HG02938 (cell line): Measurements from ENCODE around the gene DAB1.

Source experiments
- ATAC-seq: cut with Tn5 transposase; IDR thresholded peaks from one replicate; pipeline ENCODE4 v1.9.1; 2021; ENCODE audit warnings: mild to moderate bottlenecking, moderate library complexity; ENCODE audit not compliant: unreplicated experiment

The DAB1 gene

DNA sequence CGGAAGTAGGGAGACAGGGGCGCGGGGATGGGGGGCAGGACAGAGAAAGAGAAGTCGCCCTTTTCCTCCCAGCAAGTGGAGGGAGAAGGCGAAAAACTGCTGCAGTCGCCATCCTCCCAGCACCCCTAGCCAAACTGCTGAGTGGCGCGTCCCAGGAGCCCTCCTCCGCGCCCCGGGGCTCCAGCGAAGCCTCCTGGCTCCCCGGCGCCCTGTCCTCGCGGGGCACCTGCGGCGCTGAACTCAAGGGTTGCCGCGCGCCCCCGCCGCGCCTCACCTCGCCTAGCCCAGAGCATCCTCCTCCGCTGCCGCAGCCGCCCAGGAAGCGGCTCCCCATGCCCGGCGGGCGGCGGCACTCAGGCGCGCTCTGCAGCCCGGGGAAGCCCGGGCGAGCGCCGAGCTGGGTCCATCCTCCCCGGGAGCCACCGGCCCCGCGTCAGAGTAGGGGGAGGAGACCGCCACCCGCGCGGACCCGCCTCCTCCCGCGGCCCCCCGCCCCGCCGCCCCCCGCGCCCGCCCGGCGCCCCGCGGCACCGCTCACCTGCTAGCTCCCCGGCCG is at the start of gene DAB1:
DAB1 (minus strand) TSS at position 405 of the 556 bp plus-strand sequence. CDS start 133,030 bp downstream, outside the sequence.
- no peak for ATAC-seq

DNA sequence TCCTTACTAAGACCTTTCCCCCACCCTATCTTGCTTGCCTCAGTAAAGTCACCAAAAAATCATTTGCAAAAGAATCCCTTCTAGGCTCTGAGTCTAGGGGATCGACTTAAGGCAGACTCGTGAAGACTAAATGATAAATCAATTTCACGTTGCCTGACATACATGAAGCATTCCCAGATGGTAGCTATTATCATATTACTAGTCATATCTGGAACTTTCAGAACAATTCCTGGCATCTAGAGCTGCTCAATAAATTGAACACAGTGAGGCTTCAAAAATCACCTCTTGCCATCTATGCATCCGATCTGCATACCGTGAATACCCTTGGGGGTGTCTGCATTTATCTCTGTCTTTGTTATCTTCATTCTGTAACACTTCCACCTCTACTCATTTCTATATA is 49.6 kb upstream of the DAB1 start:
- ATAC-seq: no peak

DNA sequence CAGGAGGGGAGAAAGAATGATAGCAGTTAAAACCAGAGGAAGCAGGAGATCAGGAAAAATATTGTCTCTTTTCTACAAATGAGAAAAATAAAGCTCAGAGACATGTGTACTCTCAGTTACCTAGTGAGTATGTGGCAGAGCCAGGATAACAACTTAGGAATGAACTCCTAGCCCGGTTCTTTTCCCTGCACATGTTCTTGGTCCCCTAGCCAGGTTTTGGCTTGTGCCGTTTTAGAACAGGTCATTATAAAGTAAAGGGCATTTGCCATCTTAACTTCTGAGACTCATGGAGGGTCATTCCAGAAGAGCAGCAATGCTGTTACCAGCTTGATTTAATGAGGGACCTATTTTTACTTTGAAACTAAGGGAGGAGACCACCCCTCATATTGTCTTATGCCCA is 48.1 kb upstream of the DAB1 start:
- ATAC-seq: no peak

DNA sequence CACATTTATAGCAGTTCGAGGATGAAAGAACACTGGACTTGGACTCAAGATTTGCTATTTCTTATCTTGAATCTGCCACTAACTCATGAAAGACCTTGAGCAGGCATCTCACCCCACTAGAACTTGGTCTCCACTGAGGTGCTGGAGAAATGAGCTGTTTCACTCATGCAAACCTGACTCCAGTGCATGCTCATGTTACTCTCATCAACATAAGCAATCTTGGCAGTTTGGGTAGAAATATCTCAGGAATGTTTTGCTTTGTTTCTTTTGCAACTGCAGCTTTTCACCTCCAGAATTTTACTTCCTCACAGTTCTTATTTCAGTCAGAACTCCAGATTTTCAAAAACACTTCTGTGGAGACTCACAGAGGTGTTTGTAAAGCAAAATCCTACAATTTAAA is 46.2 kb upstream of the DAB1 start:
- ATAC-seq: no peak

DNA sequence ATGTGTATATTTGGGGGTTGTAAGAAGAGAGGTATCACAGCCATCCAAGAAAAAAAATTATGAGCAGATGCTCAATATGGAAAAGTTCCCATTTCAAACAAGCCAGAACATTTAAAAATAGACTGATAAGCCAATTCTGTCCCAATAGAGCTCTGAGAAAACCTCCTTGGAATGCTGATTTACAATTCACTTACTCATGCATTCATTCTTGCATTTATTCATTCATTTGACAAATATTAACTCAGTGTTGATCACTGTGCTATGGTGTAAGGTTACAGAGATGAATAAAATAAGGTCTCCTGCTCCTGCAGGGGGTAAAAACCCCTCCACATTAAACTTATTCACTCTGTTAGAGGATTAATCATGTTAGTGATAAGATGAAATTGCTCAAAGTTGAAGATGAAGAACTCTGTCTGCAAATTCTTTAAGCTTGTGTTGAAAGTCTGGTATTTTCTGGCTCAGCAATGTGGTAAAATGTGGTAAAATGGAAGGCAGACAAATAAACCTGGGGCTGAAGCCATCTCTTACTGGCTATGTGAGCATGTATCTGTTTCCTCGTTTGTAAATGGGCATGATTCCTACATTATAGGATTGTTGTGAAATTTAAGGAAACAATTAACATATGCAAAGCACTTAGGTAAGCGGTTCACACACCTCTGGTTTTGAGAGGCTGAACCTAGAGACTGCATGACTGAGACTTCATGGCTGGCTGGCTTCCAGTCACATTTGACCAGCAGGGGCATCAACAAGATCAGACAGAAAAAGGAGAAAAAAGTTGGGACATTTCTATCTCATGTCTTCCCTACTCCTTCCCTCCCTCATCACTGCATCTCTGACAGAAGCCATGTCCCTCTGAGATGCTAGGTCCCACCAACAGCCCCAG is 45.0 kb upstream of the DAB1 start:
- no peak for ATAC-seq

DNA sequence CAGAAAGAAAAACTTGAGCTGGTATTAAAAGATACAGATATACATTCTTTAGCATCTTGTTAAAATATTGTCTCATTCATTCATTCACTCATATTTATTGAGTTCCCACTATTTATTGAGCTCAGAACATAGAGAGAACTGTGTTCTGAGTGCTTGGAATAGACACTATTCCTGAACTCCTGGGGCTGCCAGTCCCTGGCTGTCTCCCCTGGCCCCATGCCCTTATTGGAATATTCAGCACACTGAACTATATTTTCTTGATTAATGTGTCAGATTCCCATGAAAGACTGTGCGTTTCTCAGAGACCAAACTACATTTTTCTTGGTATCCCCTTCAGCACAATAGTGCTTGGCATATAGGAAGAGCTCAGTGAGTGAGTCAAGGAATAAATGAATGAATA is 44.0 kb upstream of the DAB1 start:
- ATAC-seq: no peak

DNA sequence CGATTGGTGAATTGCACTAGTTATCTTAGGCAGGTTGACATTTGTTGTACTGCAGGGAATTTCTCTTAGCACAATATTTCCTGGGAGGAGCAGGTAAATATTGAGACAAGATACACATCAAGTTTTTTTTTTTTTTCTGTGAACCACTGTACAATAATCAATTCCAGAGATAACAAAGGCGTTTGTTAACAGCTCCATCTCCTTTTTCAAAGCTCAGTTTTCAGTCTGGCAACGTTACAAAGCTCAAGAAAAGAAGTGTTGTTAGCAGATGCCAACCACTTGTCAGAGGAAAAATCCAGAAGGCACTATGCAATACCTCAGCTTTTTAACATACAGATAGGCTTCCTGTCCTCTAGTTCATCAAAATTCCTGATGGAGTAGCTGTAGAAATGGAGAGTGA is 40.9 kb upstream of the DAB1 start:
- no peak for ATAC-seq

DNA sequence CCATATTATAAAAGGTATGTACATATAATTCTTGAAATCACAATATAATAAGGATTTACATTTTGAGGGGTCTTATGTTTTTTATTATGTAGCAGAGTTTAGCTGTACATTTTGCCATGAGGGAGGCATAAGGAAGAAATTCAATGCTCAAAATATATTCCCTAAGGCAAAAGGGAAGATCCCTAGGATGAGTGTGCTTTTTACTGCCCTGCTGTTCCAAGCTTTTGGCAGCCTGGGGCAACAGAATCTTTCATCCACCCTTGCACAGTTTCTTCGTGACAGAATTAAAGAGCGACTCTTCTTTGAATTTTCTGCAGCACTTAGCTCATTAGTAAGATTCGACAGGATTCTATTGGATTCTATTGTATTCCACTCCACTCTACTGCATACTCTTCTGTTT is 39.5 kb upstream of the DAB1 start:
- no peak for ATAC-seq

DNA sequence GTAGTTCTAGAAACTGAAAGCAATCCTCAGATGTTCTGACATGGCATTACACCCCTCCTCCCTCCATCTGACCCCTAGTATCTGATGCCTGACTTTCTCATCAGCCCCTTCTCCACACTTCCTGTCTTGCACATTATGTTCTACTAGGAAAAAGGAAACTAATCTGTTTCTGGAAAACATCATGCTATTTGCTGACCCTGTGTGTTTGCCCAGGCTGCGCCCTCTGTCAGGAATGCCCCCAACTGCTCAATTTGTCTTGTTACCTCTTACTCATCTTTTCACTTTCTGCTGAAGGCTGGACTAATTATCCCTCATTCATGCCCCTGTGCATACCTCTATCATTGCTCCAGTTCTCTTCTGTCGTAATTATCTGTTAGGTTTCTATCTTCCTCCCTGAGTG is 37.5 kb upstream of the DAB1 start:
- no peak for ATAC-seq

DNA sequence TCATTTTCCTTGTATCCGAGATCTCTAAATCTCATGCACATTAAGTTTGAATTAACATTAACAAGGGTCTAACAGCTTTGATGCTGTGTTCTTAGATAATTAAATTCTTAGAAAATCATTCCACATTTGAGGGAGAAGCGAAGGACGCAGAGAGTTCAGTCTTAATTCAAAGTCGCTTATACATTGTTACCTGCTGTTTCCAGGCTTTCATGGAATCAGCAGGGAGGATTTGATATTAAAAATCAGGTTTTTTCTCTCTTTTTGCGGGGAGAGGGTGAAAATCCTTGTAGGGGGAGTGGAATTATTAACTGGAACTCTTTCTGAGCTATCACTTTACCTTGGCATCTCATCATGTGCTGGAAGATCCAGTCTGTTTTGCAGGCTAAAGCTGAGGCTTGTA is 27.7 kb upstream of the DAB1 start:
- no peak for ATAC-seq

DNA sequence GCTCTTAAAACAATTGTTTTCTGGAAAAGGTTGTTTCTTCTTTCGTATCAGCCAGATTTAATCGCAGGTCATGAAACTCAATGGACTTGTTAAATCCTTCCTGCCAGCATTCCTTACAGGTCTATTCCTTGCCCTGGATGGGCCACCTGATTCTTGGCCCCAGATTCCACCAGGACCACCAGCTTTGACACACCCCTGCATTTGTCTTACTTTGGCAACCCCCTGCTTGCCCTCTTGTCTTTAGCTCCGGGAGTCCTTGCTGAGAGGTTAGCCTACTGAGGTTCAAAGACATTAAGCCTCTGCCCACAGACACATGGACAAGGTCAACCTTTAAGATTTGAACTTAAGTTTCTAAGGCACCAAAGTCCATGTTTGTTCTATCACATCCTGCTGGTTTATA is 27.1 kb upstream of the DAB1 start:
- no peak for ATAC-seq

DNA sequence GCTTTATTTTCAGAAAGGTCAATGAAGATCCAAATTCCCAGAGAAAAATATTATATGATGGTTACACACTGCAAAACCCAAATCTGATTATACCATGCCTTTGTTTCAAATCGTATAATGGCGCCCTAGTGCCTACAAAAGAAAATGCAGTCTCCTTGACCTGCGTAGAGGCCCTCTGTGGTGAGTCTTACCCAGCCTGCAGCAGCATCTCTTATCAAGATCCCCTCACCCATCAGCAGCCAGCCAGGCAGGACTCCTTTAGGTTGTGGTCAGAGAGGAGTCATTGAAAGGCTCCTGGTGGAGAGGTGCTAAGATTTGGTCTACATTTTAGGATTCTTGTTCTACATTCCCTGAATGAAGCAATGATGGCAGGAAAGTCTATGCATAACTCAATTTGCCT is 23.7 kb upstream of the DAB1 start:
- ATAC-seq: no peak

DNA sequence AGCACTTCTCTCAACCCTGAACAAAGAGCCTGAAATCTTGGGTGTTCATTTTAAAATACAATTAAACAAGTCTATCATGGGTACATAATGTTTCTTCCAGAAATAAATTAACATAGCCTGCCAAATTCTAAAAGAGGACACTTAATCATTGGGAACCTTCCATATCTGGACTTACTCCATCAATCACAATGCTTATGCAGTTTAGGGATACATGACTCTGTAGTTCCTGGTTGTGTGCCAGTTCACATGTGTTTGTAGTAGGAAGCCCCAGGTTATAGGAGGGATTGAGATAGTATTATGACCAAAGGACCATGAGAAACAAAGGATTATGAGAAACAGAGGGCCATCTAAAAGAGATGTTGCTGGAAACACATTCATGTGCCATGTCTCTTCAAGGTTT is 19.1 kb upstream of the DAB1 start:
- no peak for ATAC-seq

DNA sequence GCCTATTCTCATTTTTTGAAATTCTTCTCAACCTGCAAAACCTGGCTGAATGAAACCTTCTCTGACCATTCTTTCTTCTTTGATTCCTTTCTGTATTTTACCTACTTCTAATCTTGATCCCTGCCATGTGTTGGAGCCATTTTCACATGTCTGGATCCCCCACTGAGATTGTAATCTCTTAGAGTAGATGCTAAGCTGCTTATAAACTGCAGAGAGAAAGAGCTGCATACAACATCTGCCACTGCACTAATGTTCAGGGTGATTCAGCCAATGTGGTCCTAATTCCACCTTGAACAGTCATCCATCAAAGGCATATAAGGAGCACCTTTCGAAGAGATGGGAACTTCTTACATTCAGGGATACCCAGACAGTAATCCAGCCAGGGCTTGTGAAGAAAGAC is 16.2 kb upstream of the DAB1 start:
- ATAC-seq: no peak

DNA sequence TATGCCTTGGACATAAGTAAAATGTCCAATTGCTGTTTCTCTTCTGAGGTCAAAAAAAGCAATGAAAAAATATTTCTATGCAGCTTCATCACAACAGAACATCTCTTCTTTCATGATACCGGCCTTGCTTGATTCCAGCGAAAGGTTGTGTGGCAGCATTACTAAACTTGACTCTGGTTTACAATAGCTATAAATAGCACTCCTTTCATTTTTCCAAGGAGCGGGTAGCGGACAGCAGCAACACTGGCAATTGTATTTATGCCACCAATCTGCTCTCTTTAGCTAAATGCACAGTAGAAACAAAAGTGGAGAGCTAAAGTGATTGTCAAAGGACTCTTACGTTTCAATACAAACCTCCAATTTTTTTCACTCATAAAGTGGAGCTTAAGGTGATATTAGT is 7.5 kb upstream of the DAB1 start:
- ATAC-seq: no peak

DNA sequence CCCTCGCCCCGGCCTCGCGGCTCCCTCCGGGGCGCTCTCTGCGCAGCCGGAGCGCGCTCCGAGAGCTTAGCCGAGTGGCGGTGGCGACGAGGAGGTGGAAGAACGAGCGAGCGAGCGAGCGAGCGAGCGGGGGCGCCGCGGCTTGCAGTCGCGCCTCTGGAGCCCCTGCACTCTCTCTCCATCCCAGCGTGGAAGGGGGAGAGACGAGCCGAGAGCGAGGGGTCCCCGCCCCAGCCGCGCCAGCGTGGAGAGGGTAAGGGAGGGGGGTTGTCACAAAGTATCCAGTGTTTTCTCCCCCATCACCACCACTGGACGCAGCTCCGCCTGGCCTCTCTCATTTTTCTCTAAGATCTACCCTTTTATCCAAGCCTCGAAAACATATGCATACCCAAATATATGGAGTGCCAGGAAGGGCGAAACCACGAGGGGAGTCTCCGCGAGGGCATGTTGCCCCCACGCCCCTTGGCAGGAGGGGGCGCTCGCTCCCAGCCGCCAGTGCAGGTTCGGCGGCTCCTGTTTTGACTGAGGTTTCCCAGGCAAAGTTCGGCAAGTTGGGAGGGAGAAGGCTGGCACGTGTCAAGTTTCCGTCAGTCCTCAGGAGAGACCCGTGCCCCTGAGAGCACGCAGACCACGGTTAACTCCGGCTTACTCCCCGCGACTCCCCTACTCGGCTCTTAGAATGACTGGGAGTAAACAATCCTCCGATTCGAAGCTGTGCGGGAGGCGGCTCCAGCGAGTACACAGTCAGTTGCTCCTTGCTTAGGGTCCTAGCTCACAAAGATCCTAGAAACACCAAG is 569 bp upstream of the DAB1 start:
- no peak for ATAC-seq

DNA sequence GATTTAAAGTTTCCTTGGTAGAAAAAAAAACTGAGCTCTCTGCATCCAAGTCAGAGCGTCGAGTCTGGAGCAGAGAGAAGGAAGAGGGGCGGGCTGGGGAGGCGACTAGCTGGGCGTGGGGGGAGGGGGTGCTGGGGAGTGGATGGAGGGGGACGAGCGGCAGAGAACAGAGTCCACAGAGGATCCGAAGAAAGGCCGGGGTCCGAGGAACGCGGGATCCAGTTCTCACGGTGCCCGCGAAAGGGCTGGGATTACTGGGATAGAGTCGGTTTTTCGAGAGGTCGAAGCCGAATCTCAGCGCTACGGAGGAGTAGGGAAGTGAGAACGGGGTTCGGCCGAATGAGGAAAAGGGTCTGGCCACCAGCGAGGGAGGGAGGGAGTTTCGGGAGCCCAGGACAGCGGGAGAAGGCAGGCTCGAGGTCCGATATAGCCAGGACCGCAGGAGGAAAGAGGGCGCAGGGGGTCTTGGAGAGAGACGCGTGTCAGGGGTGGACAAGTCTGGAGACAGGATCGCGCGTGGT is 665 bp downstream of the DAB1 start:
- no peak for ATAC-seq

DNA sequence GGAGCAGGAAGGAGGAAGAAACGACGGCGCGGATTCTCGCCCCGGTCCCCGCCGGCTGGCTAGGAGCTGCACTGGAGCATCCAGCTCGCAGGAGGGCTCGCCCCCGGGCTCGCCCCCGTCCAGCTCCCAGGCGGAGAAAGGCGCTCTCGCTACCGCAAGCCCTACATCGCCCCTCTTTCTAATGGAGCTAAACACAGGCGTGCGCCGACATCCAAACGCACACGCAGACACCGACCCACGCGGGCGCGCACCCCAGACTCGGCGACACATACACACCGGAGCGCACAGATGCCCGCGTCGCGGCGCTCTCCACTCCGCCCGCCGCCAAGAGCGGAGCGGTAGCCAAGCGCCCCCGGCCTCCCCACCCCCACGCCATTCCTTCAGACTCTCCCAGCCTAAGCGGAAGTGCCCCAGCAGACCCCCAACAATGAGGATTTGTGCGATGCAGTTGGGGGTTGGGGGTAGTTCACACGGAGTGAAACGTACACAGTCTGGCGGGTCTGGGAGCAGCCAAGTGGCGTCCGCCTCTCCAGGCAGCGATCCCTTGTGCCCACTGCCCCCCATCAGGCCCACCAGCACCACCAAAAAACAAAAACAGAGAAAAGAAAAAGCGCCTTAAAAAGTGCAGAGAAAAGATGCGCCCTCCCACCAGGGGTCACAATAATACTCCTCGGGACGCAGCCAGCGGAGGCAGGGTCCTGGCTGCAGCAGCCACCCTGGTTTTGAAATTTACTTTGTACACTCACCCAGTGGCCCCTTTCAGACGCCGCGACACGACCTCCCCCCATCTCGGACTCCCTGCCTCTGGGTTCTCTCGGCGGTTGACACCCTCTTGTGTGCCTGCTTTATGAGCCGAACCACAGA is 1.4 kb downstream of the DAB1 start:
- no peak for ATAC-seq

DNA sequence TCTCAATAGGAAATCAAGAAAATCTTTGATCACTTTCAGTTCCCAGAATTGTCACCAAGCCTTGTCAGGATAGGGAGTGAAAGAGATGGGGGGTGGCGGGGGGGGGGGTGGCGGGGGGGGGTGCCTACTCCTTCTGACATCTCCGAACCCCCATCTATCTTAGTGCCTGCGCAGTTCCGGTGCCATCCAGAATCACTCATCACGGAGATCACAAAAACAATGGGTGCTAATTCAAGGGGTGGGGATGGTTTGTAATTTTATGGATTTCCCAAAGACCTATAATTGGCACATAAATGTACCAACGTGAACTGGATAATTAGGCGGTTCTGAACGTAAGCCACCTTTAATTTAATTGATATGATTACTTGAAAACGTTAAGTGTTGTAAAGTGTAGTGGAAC is 2.1 kb downstream of the DAB1 start:
- ATAC-seq: no peak

DNA sequence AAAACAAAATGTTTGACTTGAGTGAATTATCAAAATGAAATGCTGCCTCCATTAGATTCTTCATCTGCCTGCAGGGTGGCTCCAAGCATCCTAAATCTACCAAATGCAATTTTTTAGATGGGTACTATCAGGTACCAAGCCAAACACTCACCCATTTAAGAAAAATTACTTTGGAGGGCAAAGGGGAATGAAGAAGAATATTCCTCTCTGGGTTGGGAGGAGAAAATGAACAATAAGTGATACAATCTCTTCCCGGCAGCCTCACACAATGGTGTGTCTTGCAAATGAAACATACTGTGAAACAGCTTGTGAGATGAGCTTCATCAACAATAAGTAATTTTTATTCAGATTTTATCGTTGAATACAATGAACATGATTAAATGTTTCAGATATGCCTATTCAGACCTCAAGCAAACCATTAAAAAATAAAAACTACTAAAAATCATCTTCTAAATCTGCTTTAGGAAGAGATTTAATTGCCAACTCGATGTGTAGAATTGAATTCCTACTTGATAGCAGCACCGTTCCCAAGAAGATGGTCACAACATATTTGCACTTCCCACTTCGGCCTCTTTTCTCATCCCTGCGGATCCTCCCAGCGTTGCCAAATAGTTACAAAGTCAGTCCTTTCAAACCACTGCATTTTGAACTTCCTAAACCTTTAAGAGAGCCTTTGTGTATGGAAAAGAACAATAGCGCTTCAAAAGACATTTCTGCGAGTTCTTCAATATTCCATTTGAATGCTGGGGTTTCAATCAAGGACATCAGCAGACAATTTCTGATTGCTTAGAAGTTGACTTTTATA is 2.7 kb downstream of the DAB1 start:
- ATAC-seq: no peak
